Measurements from ENCODE around the gene GMDS.

The GMDS gene

GRCh38 chr6:1724124-1724523, 521.3 kb downstream of the GMDS start:
- DNase-seq: no peak

- DNase-seq: no peak
Measured at GRCh38 chr6:1722801-1723200, 522.6 kb downstream of the GMDS start.

GRCh38 chr6:1720620-1721322, 524.6 kb downstream of the GMDS start:
- no peak for DNase-seq

- no peak for DNase-seq
Measured at GRCh38 chr6:1719922-1720321, 525.5 kb downstream of the GMDS start.

DNA sequence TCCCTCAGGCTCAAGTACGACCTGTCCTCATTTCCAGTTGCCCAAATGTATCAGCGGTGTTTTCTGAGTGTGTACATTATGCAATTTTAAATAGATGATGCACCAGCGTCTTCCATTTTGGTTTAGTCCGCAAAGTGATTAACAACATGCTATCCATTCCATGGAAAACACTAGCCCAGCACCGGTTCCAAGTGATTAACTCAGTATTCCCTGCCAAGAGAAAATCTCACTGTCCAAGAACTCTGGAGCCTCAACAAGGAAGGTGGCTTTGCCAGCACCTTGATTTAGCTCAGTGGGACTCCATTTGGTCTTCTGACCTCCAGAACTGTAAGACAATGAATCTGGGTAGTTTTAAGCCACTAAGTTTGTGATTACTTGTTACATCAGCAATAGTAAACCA, 528.5 kb downstream of the GMDS start:
- no peak for DNase-seq

DNA sequence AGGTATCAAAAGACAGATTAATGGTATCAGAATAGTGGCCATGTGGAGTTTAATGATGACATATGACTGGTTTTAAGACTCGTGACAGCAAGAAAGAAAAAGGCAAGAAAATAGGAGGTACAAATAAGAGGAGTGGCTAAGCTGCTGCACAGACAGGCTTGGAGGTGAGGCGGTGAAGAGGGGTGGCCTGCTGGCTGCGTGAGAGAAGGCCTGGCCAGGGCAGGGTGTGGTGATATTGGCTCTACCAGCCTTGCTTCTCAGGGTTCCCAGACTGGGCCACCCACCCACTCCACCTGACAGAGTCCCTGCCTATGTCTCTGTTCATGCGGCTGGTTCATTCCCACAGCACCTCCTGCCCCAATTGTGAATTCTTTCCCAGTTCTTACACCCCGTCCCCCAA, 529.0 kb downstream of the GMDS start:
- no peak for DNase-seq

- no peak for DNase-seq
Measured at GRCh38 chr6:1715336-1715735, 530.1 kb downstream of the GMDS start.

DNA sequence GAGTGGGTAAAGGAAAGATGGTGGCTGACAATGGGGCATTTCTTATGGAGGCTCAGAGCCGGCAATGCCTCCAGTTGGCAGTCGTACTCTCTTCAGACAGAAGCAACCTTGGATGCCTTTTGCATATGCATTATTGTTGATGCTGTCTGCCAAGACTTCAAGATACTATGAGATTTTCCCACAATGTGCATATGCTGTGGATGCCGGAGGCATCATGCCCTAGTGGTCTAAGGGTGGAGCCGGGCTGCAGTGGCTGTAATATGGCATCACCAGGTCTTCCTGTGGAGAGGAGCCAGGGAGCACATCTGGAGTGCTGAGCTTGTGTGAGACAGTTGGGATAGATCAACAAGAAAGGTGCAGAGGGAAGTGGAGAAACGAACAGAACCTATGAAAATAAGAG, 530.8 kb downstream of the GMDS start:
- no peak for DNase-seq

DNA sequence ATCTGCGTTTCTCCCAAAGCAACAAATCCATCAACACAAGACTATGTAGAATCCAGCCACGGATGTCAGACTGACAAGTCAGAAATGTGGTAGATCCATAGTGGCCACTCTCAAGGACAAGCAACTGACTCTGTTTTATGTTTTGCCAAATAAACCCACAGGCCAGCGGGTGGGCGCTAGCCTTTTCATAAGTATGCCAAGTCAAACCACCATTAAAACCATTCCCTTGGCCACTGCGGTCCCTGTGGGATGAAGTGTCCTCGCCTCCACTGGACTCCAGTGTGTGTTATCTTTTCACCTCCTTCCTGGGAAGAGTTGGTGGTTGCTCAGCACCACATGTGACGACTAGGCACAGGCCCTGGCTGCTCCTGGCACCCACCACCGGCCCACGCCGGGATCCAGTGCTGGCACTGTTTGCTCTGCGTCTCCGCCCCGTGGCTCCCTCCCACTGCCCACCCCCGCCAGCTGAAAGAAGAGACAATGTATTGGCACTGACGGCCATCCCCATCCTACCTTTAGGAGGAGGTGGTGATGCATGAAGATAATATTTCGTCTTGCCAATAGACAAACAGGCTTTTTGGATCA, 532.3 kb downstream of the GMDS start:
- no peak for DNase-seq

DNA sequence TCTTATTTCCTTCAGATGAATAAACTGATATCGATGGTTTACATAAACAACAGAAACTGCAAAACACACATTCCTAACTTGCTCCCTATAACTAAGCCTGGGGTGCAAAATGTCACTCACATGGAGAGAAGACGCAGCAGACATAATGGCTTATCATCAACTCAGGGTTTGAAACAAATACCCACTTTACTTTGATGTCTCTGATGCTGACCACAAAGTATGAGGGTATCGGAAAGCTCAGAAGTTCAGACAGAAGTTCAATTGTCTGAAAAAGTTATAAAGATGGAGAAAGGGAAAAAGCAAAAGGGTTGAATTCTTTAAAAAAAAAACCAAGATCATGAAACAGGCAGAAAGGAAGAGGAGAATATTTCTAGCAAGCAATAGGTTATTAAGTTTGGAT, 533.0 kb downstream of the GMDS start:
- no peak for DNase-seq

- no peak for DNase-seq
Measured at GRCh38 chr6:1711136-1711535, 534.3 kb downstream of the GMDS start.

- DNase-seq: peak in 1 of 2 donors; percentile 19
Measured at GRCh38 chr6:1709234-1709641, 536.2 kb downstream of the GMDS start.

DNA sequence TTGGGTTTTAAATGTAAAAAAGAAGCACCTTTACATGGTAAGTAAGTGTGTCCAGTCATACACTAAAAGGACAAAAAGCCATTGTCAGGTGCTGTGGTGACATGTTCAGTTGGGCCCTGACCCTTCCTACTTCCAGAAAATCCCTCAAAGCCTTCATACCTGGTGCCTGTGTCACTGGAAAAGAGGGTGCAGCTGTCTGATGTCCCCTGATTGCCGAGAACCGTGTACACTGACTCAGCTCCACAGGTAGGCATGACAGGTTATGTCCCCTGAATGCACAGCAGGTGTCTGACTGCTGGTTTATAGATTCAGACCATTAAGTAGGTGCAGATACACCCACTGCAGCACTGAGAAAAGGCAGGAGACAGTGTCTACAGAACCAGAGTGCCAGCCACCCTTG, 536.6 kb downstream of the GMDS start:
- DNase-seq: no peak

DNA sequence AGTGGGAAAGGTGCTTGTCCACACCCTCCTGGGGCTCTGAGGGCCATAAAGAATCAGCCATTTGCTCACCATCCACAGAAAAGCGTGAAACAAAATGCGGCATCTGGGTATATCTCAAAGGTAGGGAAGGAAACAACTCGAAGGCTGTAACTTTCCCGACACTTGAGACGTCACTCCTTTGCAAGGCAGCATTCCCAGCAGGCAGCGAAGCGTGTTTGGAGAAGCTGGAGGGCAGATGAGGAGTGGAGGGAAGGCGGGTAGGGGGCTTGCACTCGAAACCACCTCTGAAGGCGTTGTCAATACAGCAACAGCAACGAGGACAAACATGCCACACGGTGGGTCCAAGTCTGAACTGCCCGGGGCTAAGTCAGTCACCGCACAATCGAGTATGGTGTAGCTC, 537.3 kb downstream of the GMDS start:
- no peak for DNase-seq

GRCh38 chr6:1705630-1706029, 539.8 kb downstream of the GMDS start:
- no peak for DNase-seq

- DNase-seq: no peak
Measured at GRCh38 chr6:1705183-1705582, 540.2 kb downstream of the GMDS start.

- DNase-seq: no peak
Measured at GRCh38 chr6:1704711-1705110, 540.7 kb downstream of the GMDS start.

GRCh38 chr6:1703923-1704322, 541.5 kb downstream of the GMDS start:
- no peak for DNase-seq

DNA sequence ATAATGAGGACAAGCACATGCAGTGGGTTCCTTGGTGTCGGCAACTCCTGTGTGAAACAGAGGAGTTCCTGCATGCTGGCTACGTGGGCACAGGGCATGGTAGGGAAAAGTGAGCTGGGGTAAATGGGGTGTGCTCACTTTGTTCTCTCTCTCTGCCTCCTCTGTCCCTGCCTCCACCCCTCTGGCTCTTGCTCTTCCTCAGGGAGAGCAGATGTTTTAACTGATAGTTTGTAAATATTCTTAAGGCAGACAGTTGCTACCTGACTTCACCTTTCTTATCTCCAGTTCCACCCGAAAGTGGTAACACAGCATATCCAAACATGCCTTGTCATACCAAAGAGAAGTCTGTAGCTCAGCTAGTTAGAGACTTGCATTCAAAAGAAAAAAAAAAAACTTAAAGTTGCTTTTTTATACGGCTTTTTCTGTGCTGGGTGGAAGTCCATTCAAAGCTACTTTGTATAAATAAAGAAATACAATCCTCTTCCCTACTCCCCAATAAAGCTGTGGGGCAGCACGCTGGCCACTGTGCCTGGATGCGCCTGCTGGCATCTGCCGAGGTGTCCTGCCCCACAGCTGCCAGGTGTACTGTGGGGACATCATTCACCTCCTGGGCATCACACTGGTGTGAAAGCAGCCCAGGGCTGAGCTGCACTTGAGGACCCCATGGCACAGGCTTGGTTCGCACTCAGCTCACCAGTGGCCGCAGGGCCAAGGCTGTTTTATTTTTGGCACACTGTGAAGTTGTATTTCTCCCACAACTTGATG, 542.1 kb downstream of the GMDS start:
- DNase-seq: no peak

GRCh38 chr6:1702580-1703051, 542.8 kb downstream of the GMDS start:
- DNase-seq: no peak

DNA sequence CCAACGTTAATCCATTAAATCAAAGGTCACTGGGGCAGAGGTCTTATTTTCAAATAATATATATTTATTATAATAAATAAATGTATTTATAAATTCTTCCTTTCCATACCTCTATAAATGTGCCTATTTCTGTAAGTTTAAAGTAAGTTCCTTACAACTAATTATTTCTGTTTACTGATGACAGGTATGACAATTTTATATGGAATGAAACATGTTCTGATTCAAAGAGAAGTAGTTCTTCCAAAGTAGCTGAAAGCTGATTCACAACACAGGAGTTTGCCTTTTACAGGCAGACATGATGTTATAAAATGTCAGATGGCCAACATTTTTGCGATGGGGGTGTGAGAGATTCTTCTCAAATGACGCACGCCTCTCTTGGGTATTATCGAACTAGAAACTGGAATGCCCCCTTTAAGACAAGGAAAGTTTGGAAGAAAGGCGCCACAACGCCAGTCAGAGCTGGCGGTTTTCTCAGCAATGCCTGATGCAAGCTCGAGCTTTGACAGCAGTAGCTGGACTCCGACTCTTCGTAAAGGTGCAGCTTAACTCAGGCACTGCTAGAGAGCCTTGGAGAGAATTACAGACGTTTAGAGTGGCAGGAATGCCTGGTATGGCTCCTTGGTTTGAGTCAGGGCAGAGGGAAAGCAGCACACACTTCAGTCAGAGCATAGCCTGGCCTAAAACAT, 543.6 kb downstream of the GMDS start:
- no peak for DNase-seq

DNA sequence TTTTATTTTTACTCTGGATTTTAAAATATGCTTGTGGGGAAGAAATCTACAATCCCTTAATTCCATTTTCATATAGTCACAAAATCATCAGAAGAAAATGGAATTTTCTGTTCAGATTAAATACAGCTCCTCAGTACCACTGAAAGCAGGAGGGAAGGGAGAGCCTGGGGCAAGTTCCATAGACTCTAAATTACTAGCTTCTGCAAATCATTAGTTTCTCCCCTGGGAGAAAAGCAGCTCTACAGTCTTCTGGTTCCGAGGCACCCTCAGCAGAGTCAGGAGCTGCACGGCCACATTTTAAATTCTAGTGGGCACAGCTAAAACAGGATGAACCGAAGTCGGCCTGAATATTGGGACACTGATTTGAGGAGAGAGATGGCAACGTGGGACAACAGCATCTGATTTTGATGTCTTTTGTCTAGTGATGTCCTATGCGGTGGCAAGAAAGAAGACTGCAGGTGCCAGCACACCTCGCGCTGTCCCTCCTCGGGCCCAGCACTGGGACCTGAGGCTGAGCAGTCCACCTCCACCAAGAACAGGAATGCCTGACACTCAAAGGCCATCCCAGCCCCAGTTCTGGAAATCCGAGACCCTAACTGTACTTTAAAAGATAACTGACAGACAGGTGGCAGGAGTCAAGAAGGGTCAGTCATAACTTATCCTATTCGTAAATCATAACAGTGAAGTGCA, 545.0 kb downstream of the GMDS start:
- no peak for DNase-seq

DNA sequence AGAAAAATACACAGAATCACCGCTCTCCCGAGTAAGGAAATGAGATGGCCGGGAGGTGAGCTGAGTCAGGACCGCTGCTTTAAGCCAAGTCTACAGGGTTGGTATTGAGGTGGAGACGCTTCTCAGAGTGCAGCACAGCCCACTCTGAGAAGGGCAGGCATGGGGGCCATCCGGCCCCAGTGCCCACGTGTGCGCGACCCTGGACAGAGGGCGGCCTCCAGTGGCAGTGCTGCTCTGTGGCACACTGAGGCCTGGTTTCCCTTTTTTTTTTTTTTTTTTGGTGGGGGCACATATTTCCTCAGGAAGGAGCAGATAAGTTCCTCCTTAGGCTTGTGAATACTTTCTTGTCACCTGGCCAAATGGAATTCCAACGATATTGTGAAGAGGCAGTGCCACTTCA, 546.9 kb downstream of the GMDS start:
- DNase-seq: no peak

Data from CD4-positive, alpha-beta T cell treated with Interferon alpha-2 for 1 hour (primary cell).